Neural progenitor cell (in vitro differentiated cells): Measurements from ENCODE around the gene GLRX3. TPM values are rescaled to one million over a fixed set of nuclear protein-coding genes. Genes with fewer than 3 reads are reported as not detected.

ENCODE experiments used
- DNase-seq: peaks from one replicate; pipeline ENCODE4 v3.0.0-alpha.2; 2016; ENCODE audit warnings: low spot score
- H2AFZ ChIP-seq: fragments of 200-600 bp; sonication (generic); replicated peaks from 2 replicates; pipeline ENCODE4 v1.6.1; 2016; ENCODE audit warnings: antibody characterized with exemption
- H3F3A ChIP-seq: fragments of 200-600 bp; sonication (generic); 2 replicates; pipeline ENCODE4 v1.6.1; 2016; ENCODE audit warnings: antibody characterized with exemption, low read depth
- H3K27ac ChIP-seq: fragments of 200-600 bp; sonication (generic); 2 replicates; pipeline ENCODE4 v1.5.1; 2016; ENCODE audit warnings: mild to moderate bottlenecking
- H3K27me3 ChIP-seq: fragments of 200-600 bp; sonication (generic); 2 replicates; pipeline ENCODE4 v1.6.1; 2016; ENCODE audit warnings: mild to moderate bottlenecking, moderate library complexity
- H3K36me3 ChIP-seq: fragments of 200-600 bp; sonication (generic); 2 replicates; pipeline ENCODE4 v1.5.1; 2016
- H3K4me1 ChIP-seq: fragments of 200-600 bp; sonication (generic); 2 replicates; pipeline ENCODE4 v1.6.1; 2016; ENCODE audit warnings: mixed run types
- H3K4me2 ChIP-seq: fragments of 200-600 bp; sonication (generic); 2 replicates; pipeline ENCODE4 v1.6.1; 2016
- H3K4me3 ChIP-seq: fragments of 200-600 bp; sonication (generic); 2 replicates; pipeline ENCODE4 v1.5.1; 2016
- H3K79me2 ChIP-seq: fragments of 200-600 bp; sonication (generic); 2 replicates; pipeline ENCODE4 v1.6.1; 2016; ENCODE audit warnings: low read depth
- H3K9ac ChIP-seq: fragments of 200-600 bp; sonication (generic); 2 replicates; pipeline ENCODE4 v1.6.1; 2016
- H3K9me3 ChIP-seq: fragments of 200-600 bp; sonication (generic); 2 replicates; pipeline ENCODE4 v1.5.1; 2016; ENCODE audit warnings: low read depth
- H4K20me1 ChIP-seq: fragments of 200-600 bp; sonication (generic); 2 replicates; pipeline ENCODE4 v1.6.1; 2016; ENCODE audit warnings: low read depth
- H3K27ac Mint-ChIP-seq: 3 replicates; pipeline ENCODE4 v1.8.0; 2021; ENCODE audit warnings: mixed read lengths
- H3K27me3 Mint-ChIP-seq: 2 replicates; pipeline ENCODE4 v1.8.0; 2022; ENCODE audit warnings: low read depth, mild to moderate bottlenecking, inconsistent platforms, moderate library complexity, mixed read lengths; ENCODE audit not compliant: insufficient read depth
- H3K36me3 Mint-ChIP-seq: 3 replicates; pipeline ENCODE4 v1.8.0; 2021; ENCODE audit warnings: mixed read lengths
- H3K4me1 Mint-ChIP-seq: 3 replicates; pipeline ENCODE4 v1.8.0; 2021; ENCODE audit warnings: mixed read lengths
- H3K4me3 Mint-ChIP-seq: 3 replicates; pipeline ENCODE4 v1.8.0; 2021; ENCODE audit warnings: mild to moderate bottlenecking, moderate library complexity, mixed read lengths
- H3K9me3 Mint-ChIP-seq: 3 replicates; pipeline ENCODE4 v1.8.0; 2020; ENCODE audit warnings: mixed read lengths
- CTCF ChIP-seq: fragments of 200-600 bp; sonication (generic); IDR thresholded peaks from 2 replicates; pipeline ENCODE4 v1.5.1; 2017; ENCODE audit warnings: antibody characterized with exemption, mild to moderate bottlenecking
- EZH2 ChIP-seq: fragments of 200-600 bp; sonication (generic); IDR thresholded peaks from 2 replicates; pipeline ENCODE4 v1.6.1; 2017; ENCODE audit warnings: antibody characterized with exemption, mild to moderate bottlenecking, moderate library complexity
- EZH2phosphoT487 ChIP-seq: fragments of 200-600 bp; sonication (generic); IDR thresholded peaks from 2 replicates; pipeline ENCODE4 v1.6.1; 2017; ENCODE audit warnings: antibody characterized with exemption
- total RNA-seq: library from RNA; depleted of rRNA; stranded (reverse); fragments of >200 nt; gene quantifications from 2 replicates; pipeline ENCODE4 v1.2.3, GENCODE V29; 2015; ENCODE audit warnings: low replicate concordance

GLRX3 gene
- total RNA-seq, 1 donor from 2014 or later = 182 TPM

GRCh38 chr10:130190737-130191115, 54.5 kb downstream of the GLRX3 start:
- H3K4me3 Mint-ChIP-seq = no peak overlapping the region
- H3K9me3 Mint-ChIP-seq = no peaks in the 10 kb centered on the region
- peak overlapping the region; percentile 75 for H3K4me2 ChIP-seq
- H4K20me1 ChIP-seq = no peaks in the 10 kb centered on the region
- H3K4me1 ChIP-seq = peaks cover 3% of the 10 kb centered on the region
- H3K4me3 ChIP-seq = peak overlapping the region; percentile 52
- H3K79me2 ChIP-seq = no peaks in the 10 kb centered on the region
- no peak overlapping the region for H3K27ac Mint-ChIP-seq
- no peak for DNase-seq
- TF ChIP-seq EZH2 = no peak
- TF ChIP-seq CTCF = no peak
- no peak for TF ChIP-seq EZH2phosphoT487
- peak overlapping the region; percentile 73 for H2AFZ ChIP-seq
- no peak overlapping the region for H3K9ac ChIP-seq
- peaks cover 6% of the 10 kb centered on the region for H3K36me3 Mint-ChIP-seq
- no peaks in the 10 kb centered on the region for H3K36me3 ChIP-seq
- no peak overlapping the region for H3K27ac ChIP-seq
- no peaks in the 10 kb centered on the region for H3K9me3 ChIP-seq
- no peaks in the 10 kb centered on the region for H3K27me3 ChIP-seq
- H3F3A ChIP-seq = no peaks in the 10 kb centered on the region
- peaks cover 5% of the 10 kb centered on the region for H3K4me1 Mint-ChIP-seq
- H3K27me3 Mint-ChIP-seq = peaks cover 7% of the 10 kb centered on the region

GRCh38 chr10:130191380-130191779, 55.2 kb downstream of the GLRX3 start:
- peaks cover 3% of the 10 kb centered on the region for H3K4me1 ChIP-seq
- Mint-ChIP-seq H3K4me1 (peaks cover 5% of the 10 kb centered on the region), H3K27ac (no peak overlapping the region), H3K4me3 (no peak overlapping the region), H3K36me3 (peaks cover 4% of the 10 kb centered on the region), H3K9me3 (no peaks in the 10 kb centered on the region), H3K27me3 (peaks cover 8% of the 10 kb centered on the region)
- H3K36me3 ChIP-seq = no peaks in the 10 kb centered on the region
- DNase-seq = no peak
- H3F3A ChIP-seq = no peaks in the 10 kb centered on the region
- TF ChIP-seq EZH2 = no peak
- TF ChIP-seq EZH2phosphoT487 = no peak
- TF ChIP-seq CTCF = no peak
- H3K9ac ChIP-seq = no peak overlapping the region
- H3K27me3 ChIP-seq = no peaks in the 10 kb centered on the region
- H3K9me3 ChIP-seq = no peaks in the 10 kb centered on the region
- H3K4me3 ChIP-seq = no peak overlapping the region
- no peaks in the 10 kb centered on the region for H4K20me1 ChIP-seq
- H3K27ac ChIP-seq = no peak overlapping the region
- H3K4me2 ChIP-seq = no peak overlapping the region
- no peaks in the 10 kb centered on the region for H3K79me2 ChIP-seq
- no peak overlapping the region for H2AFZ ChIP-seq

- H3K4me3 Mint-ChIP-seq = no peak overlapping the region
Measured at GRCh38 chr10:130192276-130192848, 56.2 kb downstream of the GLRX3 start.

More at GRCh38 chr10:130192276-130192848, 56.2 kb downstream of the GLRX3 start:
- H4K20me1 ChIP-seq = no peaks in the 10 kb centered on the region
- H3K79me2 ChIP-seq = no peaks in the 10 kb centered on the region
- H3K36me3 Mint-ChIP-seq = peaks cover 2% of the 10 kb centered on the region
- DNase-seq = no peak
- H3K27me3 ChIP-seq = no peaks in the 10 kb centered on the region
- H3K4me3 ChIP-seq = no peak overlapping the region
- no peaks in the 10 kb centered on the region for H3F3A ChIP-seq
- H2AFZ ChIP-seq = no peak overlapping the region
- peaks cover 3% of the 10 kb centered on the region for H3K4me1 ChIP-seq
- H3K36me3 ChIP-seq = no peaks in the 10 kb centered on the region
- H3K4me2 ChIP-seq = no peak overlapping the region
- peaks cover 7% of the 10 kb centered on the region for H3K27me3 Mint-ChIP-seq
- TF ChIP-seq EZH2phosphoT487 (no peak), EZH2 (no peak), CTCF (no peak)
- H3K9ac ChIP-seq = no peak overlapping the region
- H3K27ac ChIP-seq = no peak overlapping the region
- H3K4me1 Mint-ChIP-seq = peaks cover 5% of the 10 kb centered on the region
- no peaks in the 10 kb centered on the region for H3K9me3 ChIP-seq
- no peak overlapping the region for H3K27ac Mint-ChIP-seq
- no peaks in the 10 kb centered on the region for H3K9me3 Mint-ChIP-seq
